Calu3 (cell line): ENCODE results near the gene BRCA2. TPM values are rescaled to one million over a fixed set of nuclear protein-coding genes. Genes with fewer than 3 reads are reported as not detected.
A peak's percentile ranks its signal among the peaks of the same experiment; 100 is the strongest.

ENCODE experiments used
- BruUV-seq: library from RNA; stranded (reverse); fragments of 400-500 nt; replicated peaks from 2 replicates; lab custom pipeline; 2021; lab: Mats Ljungman, UMichigan
- CTCF ChIA-PET: fragments of 300-600 bp; sonication (Branson Sonifier 250); formaldehyde crosslinking; loops from one replicate; lab custom pipeline; 2022; ENCODE audit warnings: antibody characterized with exemption; lab: Charles Lee
- DNase-seq: peaks from one replicate; pipeline ENCODE4 v3.0.0; 2022
- H3K27ac Mint-ChIP-seq: one replicate; pipeline ENCODE4 v1.8.0; 2022; ENCODE audit warnings: mixed read lengths; ENCODE audit not compliant: unreplicated experiment
- H3K27me3 Mint-ChIP-seq: one replicate; pipeline ENCODE4 v1.8.0; 2022; ENCODE audit warnings: mixed read lengths; ENCODE audit not compliant: unreplicated experiment
- H3K36me3 Mint-ChIP-seq: one replicate; pipeline ENCODE4 v1.8.0; 2022; ENCODE audit warnings: mild to moderate bottlenecking, moderate library complexity, mixed read lengths; ENCODE audit not compliant: insufficient read depth, unreplicated experiment
- H3K4me1 Mint-ChIP-seq: one replicate; pipeline ENCODE4 v1.8.0; 2022; ENCODE audit warnings: mild to moderate bottlenecking, low read depth, mixed read lengths; ENCODE audit not compliant: unreplicated experiment
- H3K4me3 Mint-ChIP-seq: one replicate; pipeline ENCODE4 v1.8.0; 2022; ENCODE audit warnings: mild to moderate bottlenecking, low read depth, moderate library complexity, mixed read lengths; ENCODE audit not compliant: unreplicated experiment
- H3K9me3 Mint-ChIP-seq: one replicate; pipeline ENCODE4 v1.8.0; 2022; ENCODE audit warnings: low read depth, mixed read lengths; ENCODE audit not compliant: unreplicated experiment
- intact Hi-C: fragments of 100-400 bp; cut with micrococcal nuclease; formaldehyde crosslinking; loops from one replicate; pipeline ENCODE4 v1.10.0; 2022; ENCODE audit not compliant: unreplicated experiment
- total RNA-seq: library from RNA; stranded (reverse); gene quantifications from 2 replicates; pipeline ENCODE4 v1.2.3, GENCODE V29; 2022
- TF ChIP-seq, protein P1 (sequence below): fragments of 200-600 bp; IDR thresholded peaks from one replicate; pipeline ENCODE4 v1.8.0; 2022; ENCODE audit warnings: antibody characterized with exemption; ENCODE audit not compliant: unreplicated experiment

The BRCA2 gene
- total RNA-seq, 1 experiment from 2014 or later = 12.8 TPM

DNA sequence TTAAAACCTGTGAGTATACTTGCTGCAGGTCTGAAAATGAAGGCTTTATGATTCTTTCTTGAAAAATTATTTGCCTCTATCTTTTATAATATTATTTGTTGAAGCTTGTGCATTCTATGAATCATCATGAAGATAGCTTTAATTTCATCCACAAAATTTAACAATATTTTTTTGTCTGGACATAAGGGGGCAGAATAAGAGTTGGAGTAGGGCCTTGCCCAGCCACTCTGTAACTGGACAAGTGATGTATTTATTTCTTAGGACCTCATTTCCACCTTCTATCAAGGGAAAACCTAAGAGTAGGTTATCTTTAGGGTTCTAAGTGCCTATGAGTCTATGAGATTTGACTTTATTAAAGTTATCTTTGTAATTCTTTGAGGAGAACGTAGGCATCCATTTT is 62.7 kb downstream of the BRCA2 start:
- DNase-seq = no peak
- no peaks in the 10 kb centered on the region for H3K4me1 Mint-ChIP-seq
- no peaks in the 10 kb centered on the region for H3K27me3 Mint-ChIP-seq
- no peak overlapping the region for H3K27ac Mint-ChIP-seq
- TF ChIP-seq, protein P1, sequence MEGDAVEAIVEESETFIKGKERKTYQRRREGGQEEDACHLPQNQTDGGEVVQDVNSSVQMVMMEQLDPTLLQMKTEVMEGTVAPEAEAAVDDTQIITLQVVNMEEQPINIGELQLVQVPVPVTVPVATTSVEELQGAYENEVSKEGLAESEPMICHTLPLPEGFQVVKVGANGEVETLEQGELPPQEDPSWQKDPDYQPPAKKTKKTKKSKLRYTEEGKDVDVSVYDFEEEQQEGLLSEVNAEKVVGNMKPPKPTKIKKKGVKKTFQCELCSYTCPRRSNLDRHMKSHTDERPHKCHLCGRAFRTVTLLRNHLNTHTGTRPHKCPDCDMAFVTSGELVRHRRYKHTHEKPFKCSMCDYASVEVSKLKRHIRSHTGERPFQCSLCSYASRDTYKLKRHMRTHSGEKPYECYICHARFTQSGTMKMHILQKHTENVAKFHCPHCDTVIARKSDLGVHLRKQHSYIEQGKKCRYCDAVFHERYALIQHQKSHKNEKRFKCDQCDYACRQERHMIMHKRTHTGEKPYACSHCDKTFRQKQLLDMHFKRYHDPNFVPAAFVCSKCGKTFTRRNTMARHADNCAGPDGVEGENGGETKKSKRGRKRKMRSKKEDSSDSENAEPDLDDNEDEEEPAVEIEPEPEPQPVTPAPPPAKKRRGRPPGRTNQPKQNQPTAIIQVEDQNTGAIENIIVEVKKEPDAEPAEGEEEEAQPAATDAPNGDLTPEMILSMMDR = no peak
- H3K4me3 Mint-ChIP-seq = no peak overlapping the region
- CTCF ChIA-PET = interaction anchor here (0.7 kb wide), 1 partner anchor 50 kb away, joined by 4 read pairs; the partner anchor contains the start of gene N4BP2L1
- peaks cover 5% of the 10 kb centered on the region for H3K9me3 Mint-ChIP-seq
- no TSS peak for BruUV-seq
- intact Hi-C loops = no loop called here
- peaks cover 5% of the 10 kb centered on the region for H3K36me3 Mint-ChIP-seq

DNA sequence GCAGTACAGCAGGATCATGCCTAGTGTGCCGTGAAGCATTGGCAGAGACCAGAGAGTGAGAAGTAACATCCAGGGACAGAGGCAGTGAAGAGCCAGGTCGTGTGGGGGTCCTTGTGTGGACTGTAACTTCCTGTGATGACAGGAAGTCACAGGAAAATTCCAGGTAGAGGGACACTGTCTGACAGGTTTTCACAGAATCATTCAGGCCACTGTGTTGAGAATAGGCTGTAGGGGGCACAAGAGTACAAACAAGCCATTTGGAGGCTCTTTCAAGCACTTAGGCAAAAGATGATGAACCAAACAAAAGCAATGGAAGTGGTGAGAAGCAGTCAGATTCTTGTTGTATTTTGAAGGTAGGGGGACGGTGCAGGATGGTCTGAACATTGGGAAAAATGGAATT is 66.2 kb downstream of the BRCA2 start:
- TF ChIP-seq, protein P1 = no peak
- no TSS peak for BruUV-seq
- intact Hi-C loops = loop anchor here (5.0 kb wide), 1 partner anchor 201 kb away; no protein-coding TSS in a partner anchor
- H3K36me3 Mint-ChIP-seq = no peaks in the 10 kb centered on the region
- no peak overlapping the region for H3K27ac Mint-ChIP-seq
- no peaks in the 10 kb centered on the region for H3K9me3 Mint-ChIP-seq
- peak; percentile 2 for DNase-seq
- H3K27me3 Mint-ChIP-seq = no peaks in the 10 kb centered on the region
- no peaks in the 10 kb centered on the region for H3K4me1 Mint-ChIP-seq
- CTCF ChIA-PET = interaction anchor here (0.6 kb wide), 1 partner anchor 111 kb away, joined by 5 read pairs; no protein-coding TSS in a partner anchor
- no peak overlapping the region for H3K4me3 Mint-ChIP-seq

DNA sequence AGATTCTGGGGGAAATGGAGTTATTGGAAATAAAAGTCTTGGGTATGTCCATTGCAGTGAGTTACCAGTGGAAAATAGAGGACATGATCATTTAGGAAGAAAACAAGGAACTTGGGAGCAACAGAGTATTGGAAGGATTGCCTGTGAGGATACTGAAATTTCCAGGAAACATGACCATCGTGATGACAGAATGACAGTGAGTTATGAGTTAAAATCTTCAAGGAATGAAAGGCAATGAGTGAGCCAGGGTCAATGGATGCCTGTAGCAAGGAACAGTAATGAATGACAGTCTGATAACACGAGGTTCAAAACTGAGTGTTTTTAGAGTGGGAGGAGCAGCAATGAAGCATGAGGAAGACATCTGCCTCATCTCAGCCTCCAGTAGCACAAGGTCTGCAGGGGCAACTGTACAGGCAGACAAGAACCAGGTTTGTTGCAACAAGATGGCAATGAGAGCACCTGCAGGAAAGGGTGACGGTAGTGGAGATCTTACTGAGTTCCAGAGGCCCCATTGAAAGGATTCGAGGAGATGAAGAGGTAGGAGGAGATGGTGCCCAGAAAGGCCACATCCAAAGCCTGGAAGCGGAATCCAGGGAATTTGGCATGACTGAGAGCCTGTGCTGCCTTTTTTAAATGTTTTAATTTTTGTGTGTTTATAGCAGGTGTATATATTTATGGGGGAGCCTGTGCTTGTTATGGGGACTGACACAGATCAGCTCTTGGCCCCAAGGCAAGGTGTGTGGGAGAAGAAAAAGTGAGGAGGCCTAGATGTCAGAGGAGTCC is 68.7 kb downstream of the BRCA2 start:
- intact Hi-C loops = loop anchor here (5.0 kb wide), 1 partner anchor 198 kb away; no protein-coding TSS in a partner anchor
- Mint-ChIP-seq H3K27me3 (no peaks in the 10 kb centered on the region), H3K4me1 (no peaks in the 10 kb centered on the region), H3K9me3 (no peaks in the 10 kb centered on the region), H3K36me3 (no peaks in the 10 kb centered on the region), H3K4me3 (no peak overlapping the region), H3K27ac (no peak overlapping the region)
- DNase-seq = no peak
- CTCF ChIA-PET = no interaction called here
- BruUV-seq = no TSS peak
- TF ChIP-seq, protein P1 = no peak

DNA sequence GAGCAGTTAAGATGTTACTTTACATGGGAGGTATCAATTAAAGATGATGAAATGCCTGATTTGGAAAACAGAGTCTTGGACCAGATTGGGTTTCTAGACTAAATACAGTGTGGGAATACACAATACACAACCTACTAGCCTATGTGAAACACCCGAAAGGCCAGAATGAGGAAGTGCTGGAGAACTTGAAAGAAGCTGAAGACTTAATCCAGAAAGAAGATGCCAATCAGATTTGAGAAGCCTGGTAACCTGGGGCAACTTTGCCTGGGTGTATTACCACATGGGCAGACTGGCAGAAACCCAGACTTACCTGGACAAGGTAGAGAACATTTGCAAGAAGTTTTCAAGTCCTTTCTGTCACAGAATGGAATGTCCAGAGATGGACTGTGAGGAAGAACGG is 69.4 kb downstream of the BRCA2 start:
- H3K4me1 Mint-ChIP-seq = no peaks in the 10 kb centered on the region
- CTCF ChIA-PET = no interaction called here

More for the DNA sequence above, 69.4 kb downstream of the BRCA2 start:
- no TSS peak for BruUV-seq
- H3K9me3 Mint-ChIP-seq = no peaks in the 10 kb centered on the region
- TF ChIP-seq, protein P1 = no peak
- no peak overlapping the region for H3K4me3 Mint-ChIP-seq
- intact Hi-C loops = loop anchor here (5.0 kb wide), 1 partner anchor 198 kb away; no protein-coding TSS in a partner anchor
- H3K36me3 Mint-ChIP-seq = no peaks in the 10 kb centered on the region
- no peak overlapping the region for H3K27ac Mint-ChIP-seq
- no peak for DNase-seq
- no peaks in the 10 kb centered on the region for H3K27me3 Mint-ChIP-seq
